GM06990 (cell line): ENCODE results near the gene UFC1.

ENCODE experiments used
- DNase-seq: peaks from one replicate; pipeline ENCODE4 v3.0.0-alpha.2; 2011; ENCODE audit not compliant: insufficient read length; ENCODE audit errors: extremely low read depth
- H3K27me3 ChIP-seq: replicated peaks from 2 replicates; pipeline ENCODE4 v1.6.0; 2011; ENCODE audit warnings: low read length; ENCODE audit not compliant: control insufficient read depth, insufficient read depth
- H3K36me3 ChIP-seq: 2 replicates; pipeline ENCODE4 v1.5.1; 2011; ENCODE audit warnings: low read length; ENCODE audit not compliant: control insufficient read depth, insufficient read depth
- H3K4me3 ChIP-seq: replicated peaks from 2 replicates; pipeline ENCODE4 v1.5.1; 2011; ENCODE audit warnings: low read depth, mild to moderate bottlenecking, control low read depth, low read length
- CTCF ChIP-seq: IDR thresholded peaks from 2 replicates; pipeline ENCODE4 v1.5.1; 2011; ENCODE audit warnings: low read length, control low read depth, mild to moderate bottlenecking, inconsistent platforms; ENCODE audit not compliant: insufficient read depth, poor library complexity, severe bottlenecking

The UFC1 gene

GRCh38 chr1:161153682-161154337 is at the start of gene UFC1:
UFC1 (plus strand) TSS chr1:161153978; CDS start chr1:161153998, 20 bp downstream.
- H3K27me3 ChIP-seq: no peaks in the 10 kb centered on the region
- peak within 1 kb of the TSS; percentile 72 for H3K4me3 ChIP-seq
- no peak for TF ChIP-seq CTCF
- peak; percentile 88 for DNase-seq
- H3K36me3 ChIP-seq: no peaks in the 10 kb centered on the region; the same call in 1 of the 2 replicates

- H3K27me3 ChIP-seq: no peaks in the 10 kb centered on the region
- TF ChIP-seq CTCF: no peak
- no peak overlapping the region for H3K4me3 ChIP-seq
- no peak for DNase-seq
- peaks cover 7% of the 10 kb centered on the region for H3K36me3 ChIP-seq
Measured at GRCh38 chr1:161106431-161106830, 47.3 kb upstream of the UFC1 start.

- H3K27me3 ChIP-seq: no peaks in the 10 kb centered on the region
- H3K4me3 ChIP-seq: no peak overlapping the region
- H3K36me3 ChIP-seq: peaks cover 3% of the 10 kb centered on the region
- TF ChIP-seq CTCF: no peak
- DNase-seq: no peak
Measured at GRCh38 chr1:161111117-161111516, 42.7 kb upstream of the UFC1 start.

GRCh38 chr1:161111527-161111926 is 42.3 kb upstream of the UFC1 start:
- Histone ChIP-seq H3K36me3 (peaks cover 3% of the 10 kb centered on the region), H3K4me3 (no peak overlapping the region), H3K27me3 (no peaks in the 10 kb centered on the region)
- no peak for DNase-seq
- no peak for TF ChIP-seq CTCF

GRCh38 chr1:161113915-161114314 is 39.9 kb upstream of the UFC1 start:
- H3K4me3 ChIP-seq: no peak overlapping the region
- peaks cover 3% of the 10 kb centered on the region for H3K36me3 ChIP-seq
- no peak for TF ChIP-seq CTCF

GRCh38 chr1:161114556-161114955 is 39.2 kb upstream of the UFC1 start:
- TF ChIP-seq CTCF: no peak
- H3K36me3 ChIP-seq: peaks cover 4% of the 10 kb centered on the region

More at GRCh38 chr1:161113915-161114314, 39.9 kb upstream of the UFC1 start:
- no peaks in the 10 kb centered on the region for H3K27me3 ChIP-seq
- DNase-seq: no peak

More at GRCh38 chr1:161114556-161114955, 39.2 kb upstream of the UFC1 start:
- DNase-seq: no peak
- Histone ChIP-seq H3K27me3 (no peaks in the 10 kb centered on the region), H3K4me3 (no peak overlapping the region)
